Frontal cortex (tissue), 4 donors: ENCODE measurements around the gene CFD. TPM values are rescaled to one million over a fixed set of nuclear protein-coding genes. Genes with fewer than 3 reads are reported as not detected.

Experiments used
- DNase-seq, 2 donors: peaks; one replicate each; pipeline ENCODE4 v3.0.0; 2012; ENCODE audit warnings: low spot score in 2 of 2
- FAIRE-seq: peaks from 2 replicates; lab custom pipeline; 2012; peaks lifted over from hg19 to GRCh38; lab: Jason Lieb, UNC
- small RNA-seq: library from RNA; depleted of rRNA; stranded (forward); fragments of <200 nt; gene quantifications from one replicate; pipeline ENCODE3, GENCODE V24; 2014
- total RNA-seq: library from RNA; depleted of rRNA; stranded (reverse); fragments of >200 nt; gene quantifications from one replicate; pipeline ENCODE4 v1.2.3, GENCODE V29; 2014
- donor health status: control.
- donor health status: control.
- donor health status: control.

CFD gene
- total RNA-seq, 1 donor from 2014 or later: 0.82 TPM

DNA sequence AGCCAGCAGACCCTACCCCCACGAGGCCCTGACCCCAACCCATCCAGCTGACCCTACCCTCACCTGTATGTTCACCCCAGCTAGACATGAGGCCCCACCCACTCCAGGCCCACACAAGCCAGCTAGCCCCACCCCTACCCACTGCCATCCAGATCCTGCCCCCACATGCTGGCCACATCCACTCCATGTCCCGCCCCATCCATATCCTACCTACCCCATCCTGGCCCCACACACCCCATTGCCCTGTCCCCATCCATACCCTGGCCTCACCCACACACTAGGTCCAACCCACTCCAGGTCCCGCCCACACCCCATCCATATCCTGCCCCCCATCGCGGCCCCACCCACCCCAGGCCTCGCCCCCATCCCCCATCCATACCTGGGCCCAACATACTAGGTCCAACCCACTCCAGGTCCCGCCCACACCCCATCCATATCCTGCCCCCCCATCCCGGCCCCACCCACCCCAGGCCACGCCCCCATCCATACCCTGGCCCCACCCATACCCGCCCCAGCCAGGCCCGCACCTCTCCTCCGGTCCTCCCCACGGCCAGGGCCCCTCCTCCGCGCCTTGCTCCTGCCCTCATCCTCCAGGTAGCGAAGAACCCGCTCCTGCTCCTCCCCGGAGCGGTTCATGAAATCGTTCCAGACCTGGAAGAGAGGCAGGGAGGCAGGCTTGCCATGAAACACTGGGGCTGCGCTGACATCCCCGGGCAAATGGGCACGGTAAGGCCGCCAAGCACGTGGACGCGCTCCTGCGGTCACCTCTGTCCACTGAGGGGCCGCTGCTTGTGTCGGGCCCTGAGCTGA, 41.0 kb downstream of the CFD start:
- FAIRE-seq (no peak), DNase-seq (no peak)

DNA sequence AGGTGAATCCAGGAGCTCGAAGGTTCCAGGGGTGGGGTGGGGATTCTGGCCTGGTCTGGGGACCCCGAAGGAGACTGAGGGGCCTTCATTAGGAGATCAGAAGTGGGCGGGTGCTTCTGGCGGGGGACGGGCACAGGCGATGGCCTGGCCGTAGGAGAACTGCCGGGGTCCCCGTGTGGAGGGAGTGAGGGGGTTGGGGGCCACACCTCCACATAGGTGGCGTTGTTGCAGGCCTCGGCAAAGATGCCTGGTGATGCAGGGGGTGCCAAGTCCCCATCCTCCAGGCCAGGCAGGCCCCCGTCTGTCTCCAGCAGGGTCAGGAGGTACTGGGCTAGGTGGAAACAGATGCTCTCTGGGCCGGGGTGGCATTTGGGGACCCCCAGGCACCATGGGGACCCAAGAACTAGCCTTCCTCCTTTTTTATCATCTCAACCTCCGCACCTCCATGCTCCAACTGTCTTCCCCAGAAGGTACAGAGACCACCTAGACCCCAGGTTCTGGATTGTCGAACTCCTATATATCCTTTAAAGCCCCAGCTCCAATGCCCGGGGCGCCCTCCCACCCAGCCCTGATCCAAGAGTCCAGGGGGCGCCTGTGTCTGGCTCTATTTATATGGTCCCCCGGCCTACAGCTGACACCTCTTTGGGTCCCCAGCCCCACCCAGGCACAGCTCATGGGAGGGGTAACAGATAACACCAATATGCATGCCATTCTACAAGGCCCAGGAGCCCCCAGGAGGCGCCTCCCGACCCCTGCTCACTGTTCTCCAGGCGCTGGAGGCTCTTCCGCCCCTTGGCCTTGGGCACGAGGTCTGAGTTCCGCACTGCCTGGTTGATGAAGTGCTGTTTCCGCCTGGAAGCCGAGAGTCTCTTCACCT, 42.0 kb downstream of the CFD start:
- FAIRE-seq: no peak
- no peak for DNase-seq

DNA sequence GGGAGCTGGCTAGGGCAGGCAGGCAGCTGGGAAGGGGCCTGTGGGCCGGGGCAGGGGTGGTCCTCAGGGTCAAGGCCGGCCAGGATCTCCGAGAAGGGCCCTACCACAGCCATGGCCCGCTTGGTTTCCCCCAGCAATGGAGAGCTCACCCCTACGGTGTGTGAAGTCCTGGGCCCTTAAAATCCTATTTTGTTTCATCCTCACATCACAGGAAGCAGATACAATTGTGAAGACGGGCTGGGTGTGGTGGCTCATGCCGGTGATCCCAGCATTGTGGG, 42.6 kb downstream of the CFD start:
- FAIRE-seq (no peak), DNase-seq (no peak)

DNA sequence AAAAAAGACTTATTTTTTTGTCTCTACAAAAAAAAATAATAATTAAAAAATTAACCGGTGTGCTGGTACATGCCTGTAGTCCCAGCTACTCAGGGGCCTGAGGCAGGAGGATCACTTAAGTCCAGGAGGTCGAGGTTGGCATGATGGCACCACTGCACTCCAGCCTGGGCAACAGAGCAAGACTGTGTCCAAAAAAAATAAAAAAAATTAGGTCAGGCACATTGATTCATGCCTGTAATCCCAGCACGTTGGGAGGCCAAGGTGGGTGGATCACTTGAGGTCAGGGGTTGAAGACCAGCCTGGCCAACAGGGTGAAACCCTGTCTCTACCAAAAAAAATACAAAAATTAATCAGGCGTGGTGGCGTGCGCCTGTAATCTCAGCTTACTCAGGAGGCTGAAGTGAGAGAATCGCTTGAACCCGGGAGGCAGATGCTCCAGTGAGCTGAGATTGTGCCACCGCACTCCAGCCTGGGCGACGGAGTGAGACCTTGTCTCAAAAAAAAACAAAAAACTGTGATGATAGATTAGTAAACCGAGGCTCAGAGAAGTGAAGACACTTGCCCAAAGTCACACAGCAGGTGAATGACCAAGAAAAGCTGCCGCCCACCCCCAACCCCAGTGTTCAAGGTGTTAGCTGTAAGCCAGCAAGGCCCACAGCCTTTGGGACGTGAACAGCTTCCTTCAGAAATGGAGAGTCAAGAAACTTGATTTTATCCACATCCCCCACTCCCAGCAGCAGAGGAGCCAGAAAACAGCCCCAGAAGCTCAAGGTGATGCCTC, 43.2 kb downstream of the CFD start:
- FAIRE-seq: no peak
- DNase-seq: no peak

DNA sequence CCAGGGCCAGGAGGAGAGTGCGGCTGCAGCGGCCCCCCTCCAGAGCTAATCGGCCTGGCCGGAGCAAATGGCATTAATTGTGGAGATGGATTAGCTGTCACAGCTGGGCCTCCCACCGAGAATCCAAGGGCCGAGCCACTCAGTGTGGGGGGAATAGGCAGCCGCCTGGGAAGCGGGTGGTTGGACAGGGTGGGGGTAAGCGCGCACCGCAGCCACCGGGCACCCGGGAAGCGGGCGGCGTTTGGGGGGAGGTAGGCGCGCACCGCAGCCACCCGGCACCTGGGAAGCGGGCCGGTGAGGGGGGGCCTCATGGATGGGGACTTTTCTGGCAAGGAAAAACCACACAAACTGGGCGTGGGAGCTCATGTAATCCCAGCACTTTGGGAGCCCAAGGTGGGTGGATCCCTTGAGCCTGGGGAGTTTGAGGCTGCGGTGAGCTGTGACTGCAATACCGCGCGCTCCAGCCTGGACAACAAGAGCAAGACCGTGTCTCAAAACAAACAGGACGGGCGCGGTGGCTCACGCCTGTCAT, 43.9 kb downstream of the CFD start:
- DNase-seq (no peak), FAIRE-seq (no peak)

DNA sequence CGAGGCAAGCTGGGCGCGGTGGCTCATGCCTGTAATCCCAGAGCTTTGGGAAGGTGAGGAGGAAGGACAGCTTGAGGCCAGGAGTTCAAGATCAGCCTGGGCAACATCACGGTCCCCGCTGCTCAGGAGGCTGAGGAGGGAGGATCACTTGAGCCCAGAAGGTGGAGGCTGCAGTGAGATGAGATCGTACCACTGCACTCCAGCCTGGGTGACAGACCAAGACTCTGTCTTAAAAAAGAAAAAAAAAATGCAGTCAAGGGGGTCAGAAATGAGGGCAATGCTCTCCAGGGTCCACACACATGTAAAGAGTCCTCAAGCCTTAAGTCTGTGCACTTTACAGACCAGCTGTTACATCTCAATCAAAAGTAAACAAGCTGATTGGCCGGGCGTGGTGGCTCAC, 45.1 kb downstream of the CFD start:
- FAIRE-seq (no peak), DNase-seq (no peak)

DNA sequence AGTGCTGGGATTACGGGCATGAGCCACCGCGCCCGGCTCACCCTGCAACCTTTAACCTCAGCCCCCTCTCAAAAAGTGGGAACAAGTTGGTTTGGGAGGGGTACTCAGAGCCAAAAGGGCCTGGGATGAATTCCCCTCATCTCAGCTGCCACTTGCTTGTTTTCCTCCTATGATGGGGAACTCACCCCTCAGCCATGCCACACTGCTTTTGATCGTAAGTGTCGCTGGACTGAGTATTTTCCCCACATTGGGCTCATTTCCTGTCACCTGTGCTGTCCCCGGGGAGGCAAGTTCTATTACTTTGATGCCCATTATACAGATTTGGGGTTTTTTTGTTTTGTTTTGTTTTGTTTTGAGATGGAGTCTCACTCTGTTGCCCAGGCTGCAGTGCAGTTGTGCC, 47.0 kb downstream of the CFD start:
- DNase-seq (no peak), FAIRE-seq (no peak)

DNA sequence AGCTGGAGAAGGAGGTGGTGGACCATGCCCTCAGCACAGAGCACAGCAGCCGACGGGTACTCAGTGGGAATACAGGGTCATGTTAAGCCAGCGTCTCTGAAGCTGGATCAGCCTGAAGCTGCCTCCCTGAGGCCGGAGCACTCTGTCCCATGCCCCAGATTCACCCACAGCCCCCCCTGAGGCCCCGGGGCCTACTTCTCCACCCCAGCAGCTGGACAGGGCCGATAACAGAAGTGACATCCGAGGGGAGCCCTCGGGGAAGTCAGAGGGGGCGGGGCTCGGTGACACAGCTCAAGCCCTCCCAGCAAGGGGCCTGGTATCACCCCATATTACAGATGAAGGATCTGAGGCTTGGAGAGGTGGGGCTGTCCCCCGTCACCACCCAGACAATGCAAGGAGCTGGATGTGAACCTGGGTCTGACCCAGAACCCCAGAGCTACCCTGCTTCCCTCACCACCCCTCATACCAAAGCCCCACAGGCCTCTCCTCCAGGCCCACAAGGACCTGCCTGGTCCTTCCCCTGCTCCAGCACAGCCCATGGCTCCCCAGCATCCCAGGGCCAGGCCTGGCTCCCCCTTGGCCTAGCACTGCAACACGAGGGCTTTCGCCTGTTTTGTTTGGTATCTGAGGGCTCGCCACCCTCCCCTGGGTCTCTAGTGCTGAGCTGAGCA, 47.9 kb downstream of the CFD start:
- DNase-seq (no peak), FAIRE-seq (no peak)

DNA sequence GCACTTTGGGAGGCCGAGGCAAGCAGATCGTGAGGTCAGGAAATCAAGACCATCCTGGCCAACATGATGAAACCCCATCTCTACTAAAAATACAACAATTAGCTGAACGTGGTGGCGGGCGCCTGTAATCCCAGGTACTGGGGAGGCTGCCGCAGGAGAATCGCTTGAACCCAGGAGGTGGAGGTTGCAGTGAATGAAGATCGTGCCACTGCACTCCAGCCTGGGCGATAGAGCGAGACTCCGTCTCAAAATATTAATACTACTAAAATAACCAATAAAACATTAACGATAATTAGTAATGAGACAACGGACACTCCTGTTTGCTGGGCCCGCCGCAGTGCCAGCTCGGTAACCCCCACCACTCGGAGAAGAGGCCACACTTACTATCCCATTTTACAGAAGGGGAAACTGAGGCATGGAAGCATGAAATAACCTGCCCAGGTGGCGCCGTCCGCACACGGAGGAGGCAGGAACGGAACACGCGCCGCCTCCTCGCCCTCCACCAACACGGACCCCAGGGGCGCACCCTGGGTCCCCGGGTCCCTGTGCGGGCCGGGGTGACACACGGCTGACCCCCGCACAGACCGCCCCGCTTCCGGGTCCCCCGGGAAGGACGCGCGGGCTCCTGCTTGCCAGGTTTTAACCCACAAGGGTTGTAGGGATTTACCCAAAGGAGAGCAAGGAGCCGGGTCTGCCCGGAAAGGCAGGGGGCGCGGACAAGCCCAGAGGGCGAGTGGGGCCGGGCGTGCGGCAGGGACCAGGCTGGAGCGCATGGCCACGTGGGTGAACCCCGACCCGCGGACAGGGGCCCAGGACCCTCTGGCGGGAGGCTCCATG, 52.0 kb downstream of the CFD start:
- FAIRE-seq: no peak

DNA sequence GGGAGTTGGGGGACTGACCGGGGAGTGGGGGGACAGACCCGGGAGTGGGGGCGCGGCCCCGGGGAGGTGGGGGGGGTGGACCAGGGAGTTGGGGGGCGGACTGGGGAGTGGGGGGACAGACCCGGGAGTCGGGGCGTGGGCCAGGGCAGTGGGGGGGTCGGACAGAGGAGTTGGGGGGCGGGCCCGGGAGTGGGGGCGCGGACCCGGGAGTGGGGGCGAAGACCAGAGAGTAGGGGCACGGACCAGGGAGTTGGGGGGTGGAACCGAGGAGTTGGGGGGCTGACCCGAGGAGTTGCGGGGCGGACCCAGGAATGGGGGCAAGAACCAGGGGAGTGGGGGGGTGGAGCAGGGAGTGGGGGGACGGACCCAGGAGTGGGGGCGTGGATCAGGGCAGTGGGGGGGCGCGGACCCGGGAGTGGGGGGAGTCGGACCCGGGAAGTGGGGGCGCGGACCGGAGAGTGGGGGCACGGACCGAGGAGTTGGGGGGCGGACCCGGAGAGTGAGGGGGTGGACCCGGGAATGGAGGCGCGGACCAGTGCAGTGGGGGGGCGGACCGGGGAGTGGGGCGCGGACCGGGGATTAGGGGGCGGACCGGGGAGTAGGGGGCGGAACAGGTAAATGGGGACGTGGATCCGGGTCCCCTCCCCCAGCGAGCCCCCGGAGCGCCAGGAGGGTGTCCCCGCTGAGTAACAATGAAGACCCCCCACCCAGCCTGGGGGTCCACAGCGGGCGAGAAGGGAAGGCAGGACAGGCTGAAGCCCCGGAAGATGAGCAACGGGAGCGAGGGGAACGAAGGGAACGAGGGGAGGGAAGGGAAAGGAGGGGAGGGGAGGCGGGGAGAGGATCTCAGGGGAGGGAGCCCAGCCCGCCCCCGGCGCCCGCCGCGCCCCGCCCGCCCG, 53.0 kb downstream of the CFD start:
- FAIRE-seq (no peak), DNase-seq (no peak)

More for the DNA sequence above, 52.0 kb downstream of the CFD start:
- no peak for DNase-seq

Small RNA genes lying within 50 kb of the gene (small RNA-seq; reads per million reads assigned to genes)
- gene MIR3187: not detected
- not detected for gene RNU6-9

Other genes with a start within 250 kb of the CFD start
- gene POLRMT, start 226.1 kb upstream of the CFD start, total RNA-seq: 15.9 TPM
- gene FGF22, start 219.8 kb upstream of the CFD start, total RNA-seq: under 0.01 TPM
- gene RNF126, start 196.4 kb upstream of the CFD start, total RNA-seq: 17.5 TPM
- gene FSTL3, start 183.3 kb upstream of the CFD start, total RNA-seq: 2.0 TPM
- not detected for gene PRSS57, start 164.2 kb upstream of the CFD start, total RNA-seq
- 87.2 TPM for gene PALM, start 150.7 kb upstream of the CFD start, total RNA-seq
- 0.41 TPM for gene MISP, start 108.6 kb upstream of the CFD start, total RNA-seq
- 28.1 TPM for gene PTBP1, start 62.2 kb upstream of the CFD start, total RNA-seq
- gene PLPPR3, start 37.7 kb upstream of the CFD start, total RNA-seq: 119 TPM
- 0.41 TPM for gene AZU1, start 31.8 kb upstream of the CFD start, total RNA-seq
- 1.2 TPM for gene PRTN3, start 18.7 kb upstream of the CFD start, total RNA-seq
- not detected for gene ELANE, start 7.4 kb upstream of the CFD start, total RNA-seq
- gene MED16, start 33.5 kb downstream of the CFD start, total RNA-seq: 15.9 TPM
- gene RNU6-9, start 33.8 kb downstream of the CFD start, total RNA-seq: not detected
- gene R3HDM4, start 53.6 kb downstream of the CFD start, total RNA-seq: 26.5 TPM
- gene KISS1R, start 57.7 kb downstream of the CFD start, total RNA-seq: 0.41 TPM
- 2.4 TPM for gene ARID3A, start 66.4 kb downstream of the CFD start, total RNA-seq
- 45.7 TPM for gene WDR18, start 124.7 kb downstream of the CFD start, total RNA-seq
- under 0.01 TPM for gene GRIN3B, start 140.8 kb downstream of the CFD start, total RNA-seq
- 29.3 TPM for gene TMEM259, start 161.5 kb downstream of the CFD start, total RNA-seq
- gene RNU6-2, start 161.9 kb downstream of the CFD start, total RNA-seq: not detected
- 8.2 TPM for gene CNN2, start 166.9 kb downstream of the CFD start, total RNA-seq
- gene ABCA7, start 180.4 kb downstream of the CFD start, total RNA-seq: 2.0 TPM
- gene ARHGAP45, start 207.5 kb downstream of the CFD start, total RNA-seq: 1.2 TPM
- 35.5 TPM for gene POLR2E, start 235.7 kb downstream of the CFD start, total RNA-seq
- 150 TPM for gene GPX4, start 244.3 kb downstream of the CFD start, total RNA-seq